AG04450 (cell line): Measurements from ENCODE around the gene SNCG. TPM values are rescaled to one million over a fixed set of nuclear protein-coding genes. Genes with fewer than 3 reads are reported as not detected.

Experiments used
- CTCF ChIA-PET: fragments of 300-600, 350-600 bp; formaldehyde crosslinking; extraction: SDS; loops from one replicate; lab custom pipeline; 2022; ENCODE audit warnings: antibody characterized with exemption, inconsistent platforms; lab: Charles Lee
- POLR2A ChIA-PET: fragments of 350-600 bp; formaldehyde crosslinking; extraction: SDS; loops from one replicate; lab custom pipeline; 2021; ENCODE audit warnings: antibody characterized with exemption, inconsistent platforms; lab: Yijun Ruan, JAX
- DNase-seq: peaks from one replicate; pipeline ENCODE4 v3.0.0-alpha.2; 2011; ENCODE audit warnings: low read depth, low spot score
- H3K27ac ChIP-seq: one replicate; pipeline ENCODE4 v1.5.1; 2012; ENCODE audit warnings: low read depth, low read length, control low read depth
- H3K27me3 ChIP-seq: one replicate; pipeline ENCODE4 v1.6.0; 2012; ENCODE audit warnings: low read length; ENCODE audit not compliant: control insufficient read depth, insufficient read depth
- H3K4me3 ChIP-seq: 2 replicates; pipeline ENCODE4 v1.5.1; 2011; ENCODE audit warnings: mild to moderate bottlenecking, low read depth, low read length, control low read depth
- H3K9me3 ChIP-seq: 2 replicates; pipeline ENCODE4 v1.5.1; 2012; ENCODE audit warnings: low read length; ENCODE audit not compliant: control insufficient read depth, insufficient read depth
- CTCF ChIP-seq: IDR thresholded peaks from 2 replicates; pipeline ENCODE4 v1.5.1; 2011; ENCODE audit warnings: low read depth, low read length, control low read depth, inconsistent platforms
- polyA plus RNA-seq: library from polyadenylated mRNA; depleted of rRNA; stranded (reverse); fragments of >200 nt; gene quantifications from 2 replicates; pipeline ENCODE4 v1.2.3, GENCODE V29; 2011

SNCG gene
- polyA plus RNA-seq, 1 experiment = 4.6 TPM

GRCh38 chr10:86963341-86963919 is 5.0 kb downstream of the SNCG start:
- CTCF ChIA-PET = interaction anchor here (0.6 kb wide), 1 partner anchor 9 kb away, joined by 3 read pairs; no protein-coding TSS in a partner anchor

GRCh38 chr10:86964061-86964846 is 5.9 kb downstream of the SNCG start:
- ChIA-PET CTCF (no interaction called here), POLR2A (no interaction called here)
- H3K27me3 ChIP-seq = no peaks in the 10 kb centered on the region
- H3K27ac ChIP-seq = no peak overlapping the region
- no peak for TF ChIP-seq CTCF
- no peak overlapping the region for H3K4me3 ChIP-seq
- DNase-seq = no peak
- H3K9me3 ChIP-seq = no peaks in the 10 kb centered on the region; the same call in 1 of the 2 replicates

More at GRCh38 chr10:86963341-86963919, 5.0 kb downstream of the SNCG start:
- DNase-seq = no peak
- Histone ChIP-seq H3K9me3 (no peaks in the 10 kb centered on the region; the same call in 1 of the 2 replicates), H3K4me3 (no peak overlapping the region), H3K27ac (no peak overlapping the region), H3K27me3 (no peaks in the 10 kb centered on the region)
- POLR2A ChIA-PET = no interaction called here
- TF ChIP-seq CTCF = no peak

GRCh38 chr10:86964847-86965190 is 6.4 kb downstream of the SNCG start:
- Histone ChIP-seq H3K27ac (no peak overlapping the region), H3K27me3 (no peaks in the 10 kb centered on the region), H3K9me3 (no peaks in the 10 kb centered on the region; the same call in 1 of the 2 replicates), H3K4me3 (no peak overlapping the region)
- TF ChIP-seq CTCF = no peak
- POLR2A ChIA-PET = no interaction called here
- CTCF ChIA-PET = interaction anchor here (0.6 to 1.8 kb wide), 2 partner anchors 77 to 271 kb away, joined by 3 to 6 read pairs; no protein-coding TSS in a partner anchor
- DNase-seq = no peak

GRCh38 chr10:86965986-86966654 is 7.7 kb downstream of the SNCG start:
- no peak overlapping the region for H3K4me3 ChIP-seq
- TF ChIP-seq CTCF = no peak
- CTCF ChIA-PET = interaction anchor here (0.6 to 2.9 kb wide), 18 partner anchors 8 to 282 kb away, joined by 3 to 17 read pairs (median 4); partner anchors contain the start of genes MMRN2 and SNCG
- POLR2A ChIA-PET = no interaction called here
- no peaks in the 10 kb centered on the region for H3K27me3 ChIP-seq
- no peaks in the 10 kb centered on the region; the same call in 1 of the 2 replicates for H3K9me3 ChIP-seq
- H3K27ac ChIP-seq = no peak overlapping the region
- DNase-seq = no peak
